PC-3 (cell line): ENCODE measurements around the gene TP53BP1. TPM values are rescaled to one million over a fixed set of nuclear protein-coding genes. Genes with fewer than 3 reads are reported as not detected.

Source experiments
- ATAC-seq: fragments of 200-7000 bp; cut with Tn5 transposase; 2 replicates; pipeline ENCODE4 v1.9.1; 2020; ENCODE audit warnings: mild to moderate bottlenecking, moderate library complexity
- BruUV-seq: library from RNA; stranded (reverse); fragments of 400-500 nt; replicated peaks from 2 replicates; lab custom pipeline; 2021; lab: Mats Ljungman, UMichigan
- CTCF ChIA-PET: fragments of 300-600 bp; sonication (Branson Sonifier 250); formaldehyde crosslinking; loops from one replicate; lab custom pipeline; 2022; ENCODE audit warnings: antibody characterized with exemption; lab: Charles Lee
- POLR2A ChIA-PET: fragments of 300-600 bp; sonication (Branson Sonifier 250); formaldehyde crosslinking; loops from one replicate; lab custom pipeline; 2022; ENCODE audit warnings: antibody characterized with exemption; ENCODE audit not compliant: unreplicated experiment; lab: Charles Lee
- DNase-seq: peaks from one replicate; pipeline ENCODE4 v3.0.0-alpha.2; 2015
- H2AFZ ChIP-seq: fragments of 300-600 bp; sonication (generic); 2 replicates; pipeline ENCODE4 v1.6.0; 2016; ENCODE audit warnings: antibody characterized with exemption, low read length
- H3F3A ChIP-seq: fragments of 300-600 bp; sonication (generic); one replicate; pipeline ENCODE4 v1.6.0; 2017; ENCODE audit warnings: antibody characterized with exemption, low read length, control low read depth, mild to moderate bottlenecking; ENCODE audit not compliant: unreplicated experiment
- H3K27ac ChIP-seq: fragments of 300-600 bp; sonication (generic); 2 replicates; pipeline ENCODE4 v1.5.1; 2016; ENCODE audit warnings: mild to moderate bottlenecking, low read length
- H3K27me3 ChIP-seq: fragments of 300-600 bp; sonication (generic); 2 replicates; pipeline ENCODE4 v1.6.1; 2016; ENCODE audit warnings: low read length, mixed read lengths
- H3K36me3 ChIP-seq: fragments of 300-600 bp; sonication (generic); 2 replicates; pipeline ENCODE4 v1.6.1; 2016; ENCODE audit warnings: low read depth, mixed run types, low read length, mixed read lengths
- H3K4me1 ChIP-seq: fragments of 300-600 bp; sonication (generic); 2 replicates; pipeline ENCODE4 v1.5.1; 2016; ENCODE audit warnings: low read length; ENCODE audit not compliant: insufficient read depth
- H3K4me2 ChIP-seq: fragments of 300-600 bp; sonication (generic); 2 replicates; pipeline ENCODE4 v1.6.0; 2016; ENCODE audit warnings: low read length
- H3K4me3 ChIP-seq: fragments of 300-600 bp; sonication (generic); 2 replicates; pipeline ENCODE4 v1.5.1; 2016; ENCODE audit warnings: mild to moderate bottlenecking, low read length, mixed read lengths
- H3K79me2 ChIP-seq: fragments of 300-600 bp; sonication (generic); 2 replicates; pipeline ENCODE4 v1.6.1; 2017; ENCODE audit warnings: low read length, mixed read lengths
- H3K9ac ChIP-seq: fragments of 300-600 bp; sonication (generic); 2 replicates; pipeline ENCODE4 v1.6.0; 2016; ENCODE audit warnings: mild to moderate bottlenecking, low read length
- H3K9me2 ChIP-seq: fragments of 300-600 bp; sonication (generic); replicated peaks from 2 replicates; pipeline ENCODE4 v1.6.1; 2016; ENCODE audit warnings: mixed run types, low read length, mixed read lengths
- H3K9me3 ChIP-seq: fragments of 300-600 bp; sonication (generic); 2 replicates; pipeline ENCODE4 v1.6.1; 2016; ENCODE audit warnings: low read length, mixed read lengths
- H4K20me1 ChIP-seq: fragments of 300-600 bp; sonication (generic); 2 replicates; pipeline ENCODE4 v1.6.1; 2016; ENCODE audit warnings: low read length, mixed read lengths
- EZH2 ChIP-seq: fragments of 300-600 bp; sonication (generic); IDR thresholded peaks from one replicate; pipeline ENCODE4 v1.6.1; 2017; ENCODE audit warnings: antibody characterized with exemption, mild to moderate bottlenecking, low read length; ENCODE audit not compliant: unreplicated experiment
- EZH2phosphoT487 ChIP-seq: fragments of 300-600 bp; sonication (generic); IDR thresholded peaks from 2 replicates; pipeline ENCODE4 v1.6.1; 2018; ENCODE audit warnings: mild to moderate bottlenecking, antibody characterized with exemption, low read length, borderline replicate concordance
- intact Hi-C: fragments of 100-400 bp; cut with micrococcal nuclease; formaldehyde crosslinking; loops from 2 replicates; pipeline ENCODE4 v1.9.0; 2023
- total RNA-seq: library from RNA; depleted of rRNA; stranded (reverse); fragments of >200 nt; gene quantifications from 2 replicates; pipeline ENCODE4 v1.2.3, GENCODE V29; 2014
- TF ChIP-seq, protein P1 (sequence below): fragments of 300-600 bp; sonication (generic); conservative IDR thresholded peaks from 2 replicates; pipeline ENCODE4 v1.5.1; 2017; ENCODE audit warnings: antibody characterized with exemption, low read depth, mild to moderate bottlenecking, low read length

TP53BP1 gene
- total RNA-seq, 1 experiment from 2014 or later: 55.7 TPM

DNA sequence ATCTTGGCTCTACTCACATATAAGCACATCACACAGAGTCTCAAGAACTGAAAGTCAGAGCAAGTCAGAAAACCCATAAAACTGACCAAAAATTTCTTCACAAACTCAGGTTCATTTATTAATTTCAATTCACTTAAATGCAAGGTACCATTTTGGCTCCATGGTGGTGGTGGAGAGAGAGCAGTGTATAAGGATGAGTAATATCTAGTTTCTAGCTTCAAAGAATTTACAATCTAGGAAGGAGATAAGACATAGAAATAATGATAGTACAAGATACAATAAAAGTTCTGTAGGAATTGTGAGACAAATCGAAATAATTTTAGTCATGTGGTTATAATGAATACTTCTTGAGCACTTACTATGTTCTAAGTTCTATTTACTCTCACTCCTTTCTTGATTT, 6.7 kb upstream of the TP53BP1 start:
- Histone ChIP-seq H3K27ac (no peak overlapping the region), H4K20me1 (no peaks in the 10 kb centered on the region), H3K79me2 (no peaks in the 10 kb centered on the region), H3K9ac (no peak overlapping the region), H3K9me3 (no peaks in the 10 kb centered on the region), H3K4me2 (no peak overlapping the region), H3K4me3 (no peak overlapping the region), H3F3A (no peaks in the 10 kb centered on the region), H3K27me3 (no peaks in the 10 kb centered on the region), H3K9me2 (no peaks in the 10 kb centered on the region), H3K4me1 (no peaks in the 10 kb centered on the region), H3K36me3 (no peaks in the 10 kb centered on the region), H2AFZ (no peak overlapping the region)
- intact Hi-C loops: no loop called here
- TF ChIP-seq EZH2phosphoT487: no peak
- no peak for TF ChIP-seq EZH2
- TF ChIP-seq, protein P1, sequence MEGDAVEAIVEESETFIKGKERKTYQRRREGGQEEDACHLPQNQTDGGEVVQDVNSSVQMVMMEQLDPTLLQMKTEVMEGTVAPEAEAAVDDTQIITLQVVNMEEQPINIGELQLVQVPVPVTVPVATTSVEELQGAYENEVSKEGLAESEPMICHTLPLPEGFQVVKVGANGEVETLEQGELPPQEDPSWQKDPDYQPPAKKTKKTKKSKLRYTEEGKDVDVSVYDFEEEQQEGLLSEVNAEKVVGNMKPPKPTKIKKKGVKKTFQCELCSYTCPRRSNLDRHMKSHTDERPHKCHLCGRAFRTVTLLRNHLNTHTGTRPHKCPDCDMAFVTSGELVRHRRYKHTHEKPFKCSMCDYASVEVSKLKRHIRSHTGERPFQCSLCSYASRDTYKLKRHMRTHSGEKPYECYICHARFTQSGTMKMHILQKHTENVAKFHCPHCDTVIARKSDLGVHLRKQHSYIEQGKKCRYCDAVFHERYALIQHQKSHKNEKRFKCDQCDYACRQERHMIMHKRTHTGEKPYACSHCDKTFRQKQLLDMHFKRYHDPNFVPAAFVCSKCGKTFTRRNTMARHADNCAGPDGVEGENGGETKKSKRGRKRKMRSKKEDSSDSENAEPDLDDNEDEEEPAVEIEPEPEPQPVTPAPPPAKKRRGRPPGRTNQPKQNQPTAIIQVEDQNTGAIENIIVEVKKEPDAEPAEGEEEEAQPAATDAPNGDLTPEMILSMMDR: no peak
- DNase-seq: no peak
- ChIA-PET CTCF (no interaction called here), POLR2A (no interaction called here)
- no peak for ATAC-seq
- BruUV-seq: no TSS peak

DNA sequence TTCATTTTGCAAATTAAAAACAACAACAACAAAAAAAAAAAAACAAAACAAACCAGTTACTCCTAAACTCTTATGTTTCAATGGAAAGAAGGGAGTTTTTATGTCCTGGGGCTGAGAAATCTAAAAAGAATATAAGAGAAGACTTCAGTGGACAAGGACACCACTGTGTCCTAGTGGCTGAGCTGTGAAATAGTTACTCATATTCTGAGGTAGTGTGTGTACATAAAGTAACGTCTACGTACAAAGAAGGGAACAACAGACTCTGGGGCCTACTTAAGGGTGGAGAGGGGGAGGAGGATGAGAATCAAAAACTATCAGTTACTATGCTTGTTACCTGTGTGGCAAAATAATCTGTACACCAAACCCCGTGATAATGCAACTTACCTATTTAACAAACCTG, 6.0 kb upstream of the TP53BP1 start:
- ChIA-PET POLR2A (no interaction called here), CTCF (no interaction called here)
- Histone ChIP-seq H3K4me3 (no peak overlapping the region), H3K27ac (no peak overlapping the region), H3K79me2 (no peaks in the 10 kb centered on the region), H4K20me1 (no peaks in the 10 kb centered on the region), H3K27me3 (no peaks in the 10 kb centered on the region), H3K9me3 (no peaks in the 10 kb centered on the region), H3K9ac (no peak overlapping the region), H3K9me2 (no peaks in the 10 kb centered on the region), H3K4me1 (no peaks in the 10 kb centered on the region), H3K36me3 (no peaks in the 10 kb centered on the region), H3F3A (no peaks in the 10 kb centered on the region), H2AFZ (no peak overlapping the region), H3K4me2 (no peak overlapping the region)
- DNase-seq: no peak
- intact Hi-C loops: no loop called here
- TF ChIP-seq EZH2phosphoT487 (no peak), EZH2 (no peak)
- TF ChIP-seq, protein P1: no peak
- BruUV-seq: no TSS peak
- ATAC-seq: peak; percentile 48; the same call in 1 of the 2 replicates

DNA sequence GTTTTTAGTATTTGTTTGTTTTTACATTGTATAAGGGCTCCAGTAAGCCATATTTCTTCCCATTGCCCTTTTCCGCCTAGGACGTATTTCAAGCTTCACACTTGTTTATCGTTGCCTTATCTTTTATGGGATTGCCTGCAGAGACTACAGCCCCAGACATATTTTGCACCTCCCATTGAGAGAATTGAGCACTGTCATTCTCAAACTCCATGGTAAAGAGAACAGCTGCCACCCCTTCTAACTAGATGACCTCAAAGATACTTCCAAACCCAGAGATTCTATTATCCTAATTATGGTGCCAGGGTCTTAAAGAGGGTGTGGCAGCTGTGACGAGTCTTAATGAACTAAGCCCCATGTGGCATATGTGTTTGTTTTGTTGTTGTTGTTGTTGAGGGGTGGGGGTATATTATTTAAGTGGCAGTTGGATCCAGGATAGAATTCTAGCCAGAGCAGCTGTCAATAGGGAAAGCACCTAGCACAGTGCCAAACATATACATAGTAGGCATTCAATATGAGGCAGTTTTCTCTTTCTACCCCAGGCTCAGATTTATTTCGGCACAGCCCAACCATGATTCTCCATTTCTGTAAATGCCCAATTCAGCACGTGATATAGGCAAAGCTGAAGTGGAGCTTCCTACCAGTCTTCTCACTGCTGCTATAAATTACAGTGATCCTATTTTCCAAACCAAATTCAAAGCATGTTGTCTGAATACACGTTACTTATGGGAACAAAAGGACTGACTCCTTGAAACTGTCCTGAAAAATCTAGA, 932 bp upstream of the TP53BP1 start:
- POLR2A ChIA-PET: interaction anchor here (0.6 kb wide), 2 partner anchors 13 to 445 kb away, joined by 3 to 7 read pairs; no protein-coding TSS in a partner anchor
- H3K27ac ChIP-seq: no peak overlapping the region

More for the DNA sequence above, 932 bp upstream of the TP53BP1 start:
- Histone ChIP-seq H2AFZ (peak overlapping the region; percentile 100), H3K4me1 (peaks cover 9% of the 10 kb centered on the region), H3K36me3 (peaks cover 3% of the 10 kb centered on the region; the same call in 1 of the 2 replicates), H3K4me2 (peak overlapping the region; percentile 95), H3K79me2 (peaks cover 15% of the 10 kb centered on the region), H3K9ac (peak overlapping the region; percentile 84; the same call in 1 of the 2 replicates), H3K9me3 (no peaks in the 10 kb centered on the region), H3K27me3 (no peaks in the 10 kb centered on the region), H3K4me3 (peak overlapping the region; percentile 99), H3K9me2 (no peaks in the 10 kb centered on the region), H4K20me1 (no peaks in the 10 kb centered on the region), H3F3A (no peaks in the 10 kb centered on the region)
- TF ChIP-seq, protein P1: no peak
- TF ChIP-seq EZH2phosphoT487 (no peak), EZH2 (no peak)
- intact Hi-C loops: no loop called here
- BruUV-seq: no TSS peak
- DNase-seq (no peak), ATAC-seq (no peak)
- CTCF ChIA-PET: interaction anchor here (0.8 kb wide), 1 partner anchor 17 kb away, joined by 6 read pairs; no protein-coding TSS in a partner anchor
